GM23338 (cell line): ENCODE data around the gene CNPY3.

Source experiments
- CREB1 ChIP-seq: fragments of 250-450 bp; sonication (Bioruptor Pico); IDR thresholded peaks from 2 replicates; pipeline ENCODE4 v1.5.0; 2020; ENCODE audit warnings: low read depth, mild to moderate bottlenecking, moderate library complexity
- EZH2 ChIP-seq: fragments of 200-600 bp; sonication (generic); IDR thresholded peaks from one replicate; pipeline ENCODE4 v1.8.0; 2017; ENCODE audit warnings: antibody characterized with exemption, mild to moderate bottlenecking, low read depth; ENCODE audit not compliant: unreplicated experiment
- EZH2phosphoT487 ChIP-seq: fragments of 200-600 bp; sonication (generic); IDR thresholded peaks from one replicate; pipeline ENCODE4 v1.8.1; 2018; ENCODE audit warnings: antibody characterized with exemption; ENCODE audit not compliant: unreplicated experiment
- JUNB ChIP-seq: IDR thresholded peaks from one replicate; pipeline ENCODE4 v1.6.1; 2016; ENCODE audit warnings: antibody characterized with exemption; ENCODE audit not compliant: unreplicated experiment
- POLR2AphosphoS5 ChIP-seq: IDR thresholded peaks from 2 replicates; pipeline ENCODE4 v1.6.1; 2016; ENCODE audit warnings: antibody characterized with exemption, low read depth
- REST ChIP-seq: IDR thresholded peaks from one replicate; pipeline ENCODE4 v1.6.1; 2018; ENCODE audit warnings: antibody characterized with exemption; ENCODE audit not compliant: unreplicated experiment
- STAT1 ChIP-seq: IDR thresholded peaks from one replicate; pipeline ENCODE4 v1.6.1; 2016; ENCODE audit warnings: antibody characterized with exemption; ENCODE audit not compliant: unreplicated experiment
- ZNF331 ChIP-seq: fragments of 250-450 bp; sonication (Bioruptor Pico); IDR thresholded peaks from 2 replicates; pipeline ENCODE4 v1.5.0; 2020; ENCODE audit warnings: low read depth, mild to moderate bottlenecking, moderate library complexity
- TF ChIP-seq, protein P1 (sequence below), 2 experiments: fragments of 200-600 bp in 1 of 2; sonication (generic) in 1 of 2; conservative IDR thresholded peaks; 2 replicates each; pipeline versions ENCODE4 v1.5.1 to v1.6.1; 2016 to 2017; ENCODE audit warnings: antibody characterized with exemption in 2 of 2, low read depth in 2 of 2, mild to moderate bottlenecking in 2 of 2, moderate library complexity in 1 of 2

DNA sequence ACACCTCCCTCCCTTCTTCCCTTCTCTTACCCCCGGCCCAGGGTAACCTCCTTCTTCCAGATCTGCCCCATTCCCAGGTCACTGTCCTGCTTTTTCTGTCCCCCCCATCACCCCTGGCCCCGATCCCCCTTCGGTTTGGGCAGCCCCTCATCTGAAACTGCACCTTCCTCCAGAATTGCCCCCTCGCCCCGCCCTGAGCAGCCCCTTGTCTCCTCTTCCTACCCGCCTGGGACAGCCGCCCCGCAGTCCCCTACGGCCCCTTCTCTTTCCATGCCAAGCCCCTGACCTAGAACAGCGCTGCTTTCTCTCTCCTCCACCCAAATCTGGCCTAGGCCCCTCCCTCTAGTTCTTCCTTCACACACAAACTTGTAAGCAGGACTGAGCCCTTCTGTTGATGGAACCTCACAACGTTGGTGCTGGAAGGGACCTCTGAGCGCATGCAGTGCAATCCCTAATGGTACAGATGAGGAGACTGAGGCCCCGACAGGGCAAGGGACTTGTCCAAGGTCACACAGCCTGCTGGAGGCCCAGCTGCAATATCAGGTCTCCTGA lies 55.7 kb downstream of the CNPY3 start:
- TF ChIP-seq, protein P1, sequence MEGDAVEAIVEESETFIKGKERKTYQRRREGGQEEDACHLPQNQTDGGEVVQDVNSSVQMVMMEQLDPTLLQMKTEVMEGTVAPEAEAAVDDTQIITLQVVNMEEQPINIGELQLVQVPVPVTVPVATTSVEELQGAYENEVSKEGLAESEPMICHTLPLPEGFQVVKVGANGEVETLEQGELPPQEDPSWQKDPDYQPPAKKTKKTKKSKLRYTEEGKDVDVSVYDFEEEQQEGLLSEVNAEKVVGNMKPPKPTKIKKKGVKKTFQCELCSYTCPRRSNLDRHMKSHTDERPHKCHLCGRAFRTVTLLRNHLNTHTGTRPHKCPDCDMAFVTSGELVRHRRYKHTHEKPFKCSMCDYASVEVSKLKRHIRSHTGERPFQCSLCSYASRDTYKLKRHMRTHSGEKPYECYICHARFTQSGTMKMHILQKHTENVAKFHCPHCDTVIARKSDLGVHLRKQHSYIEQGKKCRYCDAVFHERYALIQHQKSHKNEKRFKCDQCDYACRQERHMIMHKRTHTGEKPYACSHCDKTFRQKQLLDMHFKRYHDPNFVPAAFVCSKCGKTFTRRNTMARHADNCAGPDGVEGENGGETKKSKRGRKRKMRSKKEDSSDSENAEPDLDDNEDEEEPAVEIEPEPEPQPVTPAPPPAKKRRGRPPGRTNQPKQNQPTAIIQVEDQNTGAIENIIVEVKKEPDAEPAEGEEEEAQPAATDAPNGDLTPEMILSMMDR (conservative IDR thresholded peaks at IDR 0.05; ENCODE audit: low read depth in 2 of 2), result no peak
- TF ChIP-seq POLR2AphosphoS5, result no peak
- TF ChIP-seq CREB1, result no peak
- TF ChIP-seq REST, result no peak
- TF ChIP-seq JUNB, result no peak
- no peak for TF ChIP-seq EZH2
- TF ChIP-seq EZH2phosphoT487, result no peak
- no peak for TF ChIP-seq STAT1
- no peak for TF ChIP-seq ZNF331
